COLO668 (cell line): Measurements from ENCODE around the gene NKAPL.

ENCODE experiments used
- DNase-seq: peaks from one replicate; lab custom pipeline; 2025; ENCODE audit not compliant: unreplicated experiment; lab: John Stamatoyannopoulos, UW

Gene NKAPL

DNA sequence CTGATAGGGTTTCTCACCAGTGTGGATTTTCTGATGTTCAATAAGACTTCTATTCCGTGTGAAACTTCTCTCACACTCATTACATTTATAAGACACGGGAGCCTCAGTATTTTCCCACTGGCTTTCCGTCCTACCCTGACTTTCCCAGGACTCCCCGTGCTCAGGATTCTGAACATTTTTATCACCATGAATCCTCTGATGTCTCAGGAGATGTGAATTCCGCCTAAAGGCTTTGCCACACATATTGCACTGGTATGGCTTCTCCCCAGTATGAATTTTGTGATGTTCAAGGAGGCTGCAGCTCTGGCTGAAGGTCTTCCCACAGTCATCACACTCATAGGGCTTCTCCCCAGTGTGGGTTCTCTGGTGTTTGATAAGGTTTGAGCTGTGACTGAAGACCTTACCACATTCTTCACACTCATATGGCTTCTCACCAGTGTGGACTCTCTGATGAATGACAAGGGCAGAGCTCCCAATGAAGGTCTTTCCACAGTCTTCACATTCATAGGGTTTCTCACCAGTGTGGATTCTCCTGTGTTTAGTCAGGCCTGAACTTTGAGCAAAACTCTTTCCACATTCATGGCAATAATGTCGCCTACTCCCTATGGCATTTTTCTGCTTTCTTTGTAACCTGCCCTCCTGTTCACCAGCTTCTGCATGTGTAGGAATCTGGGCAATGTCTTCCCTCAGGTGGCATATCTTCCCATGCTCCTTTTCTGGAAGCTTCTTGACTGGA, 13.7 kb upstream of the NKAPL start:
- DNase-seq, result no peak

GRCh38 chr6:28248916-28249315, 10.2 kb upstream of the NKAPL start:
- no peak for DNase-seq

GRCh38 chr6:28250747-28251146, 8.3 kb upstream of the NKAPL start:
- no peak for DNase-seq

- DNase-seq, result peak; percentile 28
Observed at GRCh38 chr6:28251661-28252008, 7.5 kb upstream of the NKAPL start.

DNA sequence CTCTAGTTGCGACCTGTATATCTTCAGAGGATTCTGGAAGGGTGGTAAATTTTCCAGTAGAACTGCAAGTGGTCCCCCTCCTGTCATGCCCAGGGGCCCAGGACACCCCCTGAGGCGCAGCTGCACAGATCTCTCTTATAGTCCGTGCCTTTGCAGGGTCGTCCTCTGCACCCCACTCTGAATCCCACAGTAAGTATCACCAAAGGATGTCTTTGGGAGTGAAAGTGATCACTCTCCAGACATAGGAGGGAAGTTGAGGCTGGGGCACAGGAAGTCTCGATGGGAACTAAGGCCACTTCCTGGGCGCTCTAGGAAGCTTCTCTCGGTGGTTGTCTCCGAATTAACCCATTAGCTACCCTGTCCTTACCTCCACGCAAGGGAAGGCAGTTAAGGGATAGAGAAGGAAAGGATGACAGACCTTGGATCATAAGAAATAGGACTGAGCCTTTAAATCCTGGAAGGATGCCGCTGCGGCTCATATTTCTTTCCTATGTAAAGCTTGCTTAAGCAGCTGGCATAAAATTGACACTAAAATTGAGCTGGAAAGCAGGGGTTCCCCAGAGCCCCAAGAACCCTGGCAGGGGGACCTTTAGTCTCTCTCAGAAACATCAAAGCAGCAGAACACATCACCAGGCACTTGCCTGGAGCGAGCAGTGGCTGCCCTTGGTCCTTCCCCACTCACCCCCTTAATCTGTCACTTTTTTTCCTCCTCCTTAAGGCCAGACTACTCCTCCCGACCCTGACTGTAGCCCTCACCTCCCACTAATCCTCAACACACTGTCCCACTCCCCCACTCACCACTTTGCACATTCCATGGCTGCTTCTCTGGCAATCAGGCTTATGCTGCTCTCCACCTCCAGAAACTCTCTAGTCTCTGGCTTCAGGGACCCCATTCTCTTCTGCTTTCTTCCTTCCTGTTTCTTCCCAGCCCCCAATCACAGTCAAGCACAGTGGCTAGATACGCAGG, 6.8 kb upstream of the NKAPL start, which contains the start of gene ZKSCAN4:
TSS of gene ZKSCAN4 (minus strand) at position 261 of the 967 bp plus-strand sequence. CDS start 289 bp downstream, outside the sequence.
- peak; percentile 84 for DNase-seq

- no peak for DNase-seq
Observed at GRCh38 chr6:28254121-28254519, 5.0 kb upstream of the NKAPL start.

DNA sequence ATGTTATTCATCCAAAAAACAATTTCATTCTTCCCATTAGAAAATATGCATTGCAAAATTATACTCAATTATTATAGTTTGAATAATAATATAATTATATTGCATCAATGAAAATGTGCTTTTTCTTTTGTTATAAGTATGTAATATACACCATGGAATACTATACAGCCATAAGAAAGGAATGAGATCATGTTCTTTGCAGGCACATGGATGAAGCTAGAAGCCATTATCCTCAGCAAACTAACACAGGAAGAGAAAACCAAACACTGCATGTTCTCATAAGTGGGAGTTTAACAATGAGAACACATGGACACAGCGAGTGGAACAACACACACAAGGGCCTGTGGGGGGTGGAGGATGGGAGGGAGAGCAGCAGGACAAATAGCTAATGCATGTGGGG, 2.1 kb upstream of the NKAPL start:
- DNase-seq, result no peak

- DNase-seq, result no peak
Observed at GRCh38 chr6:28263922-28264321, 4.8 kb downstream of the NKAPL start.

GRCh38 chr6:28264834-28265401, 5.8 kb downstream of the NKAPL start:
- no peak for DNase-seq

- DNase-seq, result no peak
Observed at GRCh38 chr6:28266563-28266961, 7.5 kb downstream of the NKAPL start.

DNA sequence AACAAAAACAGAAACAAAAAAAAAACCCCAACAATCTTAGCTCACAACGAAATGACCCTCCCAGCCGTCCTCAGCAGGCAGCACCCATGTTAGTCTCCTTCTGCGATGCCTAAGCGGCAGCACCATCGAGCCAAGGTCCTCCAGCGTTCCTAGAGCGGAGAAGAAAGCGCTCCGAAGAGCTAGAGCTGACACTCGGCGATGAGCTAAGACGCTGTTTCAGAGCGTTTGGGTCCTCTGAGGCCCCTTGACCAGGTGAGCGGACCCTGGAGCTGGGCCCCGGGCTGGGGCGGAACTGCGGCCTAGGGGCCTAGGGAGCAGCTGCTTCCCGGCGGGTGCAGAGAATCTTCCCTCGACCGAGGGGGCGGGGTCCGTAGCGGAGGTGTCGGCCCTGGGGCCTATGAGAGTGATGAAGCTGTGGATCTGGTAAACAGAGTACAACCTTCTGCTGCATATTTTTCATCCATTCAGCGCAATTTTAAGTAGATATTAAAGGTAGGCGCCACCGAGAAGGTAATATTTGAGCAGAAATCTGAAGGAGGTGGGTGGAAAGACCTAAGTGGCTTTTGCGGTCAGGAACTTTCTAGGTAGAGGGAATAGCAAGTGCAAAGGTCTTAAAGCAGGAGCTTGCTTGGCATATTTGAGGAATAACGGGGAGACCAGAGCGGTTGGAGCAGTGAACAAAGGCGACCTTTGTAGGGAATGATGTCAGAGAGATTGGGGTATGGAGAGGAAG, 8.0 kb downstream of the NKAPL start, which contains the start of gene ZSCAN26:
TSS of gene ZSCAN26 (plus strand) at position 182 of the 733 bp plus-strand sequence. CDS start 4,777 bp downstream, outside the sequence.
- DNase-seq, result peak; percentile 81

GRCh38 chr6:28267695-28268059, 8.6 kb downstream of the NKAPL start:
- DNase-seq, result no peak

DNA sequence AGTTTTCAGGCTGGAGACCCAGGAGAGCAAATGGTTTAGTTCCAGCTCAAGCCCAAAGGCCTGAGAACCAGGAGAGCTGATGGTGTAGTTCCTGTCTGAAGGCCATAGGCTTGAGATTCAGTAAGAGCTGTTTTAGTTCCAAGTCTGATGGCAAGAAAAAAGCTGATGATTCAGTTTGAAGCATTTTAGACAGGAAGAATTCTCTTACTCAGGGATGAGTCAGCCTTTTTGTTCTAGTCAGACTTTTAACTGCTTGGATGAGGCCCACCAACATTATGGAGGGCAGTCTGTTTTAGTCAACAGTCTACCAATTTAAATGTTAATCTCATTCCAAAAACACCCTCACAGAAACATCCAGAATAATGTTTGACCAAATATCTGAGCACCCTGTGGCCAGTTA, 10.4 kb downstream of the NKAPL start:
- DNase-seq, result no peak

GRCh38 chr6:28274888-28275287, 15.8 kb downstream of the NKAPL start:
- no peak for DNase-seq

DNA sequence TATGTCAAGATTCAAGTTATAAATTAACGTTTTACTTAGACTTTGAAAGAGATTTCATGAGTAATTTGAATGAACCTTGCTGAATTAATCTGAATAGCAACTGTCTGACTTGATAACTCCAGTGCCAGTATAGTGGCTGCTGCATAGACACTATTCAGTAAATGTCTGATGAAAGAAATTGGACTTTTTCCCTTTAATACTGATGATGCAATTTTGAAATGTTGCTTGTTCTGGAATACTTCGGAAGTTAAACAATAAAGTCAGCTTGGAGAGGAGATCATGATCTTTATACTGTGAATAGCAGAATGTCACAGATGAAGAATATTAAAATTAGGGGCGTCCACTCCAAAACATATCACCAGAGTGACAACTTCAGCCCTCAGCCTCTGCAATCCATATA, 18.6 kb downstream of the NKAPL start:
- DNase-seq, result no peak

GRCh38 chr6:28280595-28281287, 21.6 kb downstream of the NKAPL start:
- DNase-seq, result no peak

- DNase-seq, result peak; percentile 81
Observed at GRCh38 chr6:28281288-28282064, 22.4 kb downstream of the NKAPL start, which contains the start of gene PGBD1. TSS of gene PGBD1 (plus strand) at chr6:28281572. CDS start at chr6:28283814, 2,242 bp downstream.

GRCh38 chr6:28282926-28283325, 23.8 kb downstream of the NKAPL start:
- DNase-seq, result no peak

DNA sequence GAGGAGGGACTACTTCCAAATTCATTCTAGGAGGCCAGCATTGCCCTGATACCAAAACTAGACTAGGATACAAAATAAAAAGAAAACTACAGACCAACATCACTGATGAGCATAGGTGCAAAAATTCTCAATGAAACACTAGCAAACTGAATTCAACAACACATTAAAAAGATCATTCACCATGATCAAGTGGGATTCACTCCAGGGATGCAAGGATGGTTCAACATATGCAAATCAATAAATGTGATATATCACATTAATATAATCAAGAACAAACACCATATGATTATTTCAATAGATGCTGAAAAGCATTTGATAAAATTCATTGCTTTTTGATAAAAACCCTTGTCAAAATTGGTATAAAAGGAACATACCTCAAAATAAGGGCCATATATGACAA, 32.5 kb downstream of the NKAPL start:
- no peak for DNase-seq
